ENCODE results near the gene INPP4A. TPM values are rescaled to one million over a fixed set of nuclear protein-coding genes. Genes with fewer than 3 reads are reported as not detected.

INPP4A gene
- total RNA-seq, 1 donor from 2014 or later = 40.7 TPM

DNA sequence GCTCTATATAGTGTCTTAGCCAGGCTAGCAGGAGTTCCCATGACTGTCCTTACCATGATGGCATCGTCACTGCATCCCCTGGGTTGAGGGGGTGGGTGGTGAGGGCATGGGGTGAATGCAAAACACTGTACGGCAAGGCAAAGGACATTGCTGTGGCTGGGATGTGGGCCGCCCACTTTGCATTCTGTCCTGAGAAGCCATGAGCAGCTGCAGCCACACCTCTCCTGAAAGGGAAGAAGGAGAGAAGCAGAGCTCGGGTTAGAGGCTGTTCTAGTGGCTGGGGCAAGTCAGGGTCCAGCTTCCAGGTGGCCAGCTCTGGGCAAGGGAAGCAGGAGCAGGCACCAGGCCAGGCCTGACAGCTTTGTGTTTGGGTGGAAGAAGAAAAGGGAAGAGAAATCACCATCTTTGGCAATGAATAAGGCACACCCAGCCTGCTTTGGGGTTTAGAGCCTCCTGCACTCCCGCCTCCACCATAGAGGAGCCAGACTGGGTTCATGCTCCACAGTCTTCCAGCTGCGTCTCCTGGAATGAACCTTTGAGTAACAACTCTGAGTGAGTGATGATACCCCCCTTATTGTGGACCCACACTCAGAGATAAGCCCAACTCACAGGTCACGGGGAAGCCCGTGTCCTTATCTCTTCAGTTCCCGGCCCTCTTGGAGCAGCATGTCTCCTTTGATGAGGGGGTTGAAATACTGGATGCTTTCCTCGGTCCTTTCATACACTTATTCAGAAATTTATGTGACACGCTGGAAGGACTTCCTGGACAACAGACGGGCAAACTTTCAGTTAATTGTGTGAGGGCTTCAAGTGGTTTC, 63.4 kb downstream of the INPP4A start:
- TF ChIP-seq, protein P1, sequence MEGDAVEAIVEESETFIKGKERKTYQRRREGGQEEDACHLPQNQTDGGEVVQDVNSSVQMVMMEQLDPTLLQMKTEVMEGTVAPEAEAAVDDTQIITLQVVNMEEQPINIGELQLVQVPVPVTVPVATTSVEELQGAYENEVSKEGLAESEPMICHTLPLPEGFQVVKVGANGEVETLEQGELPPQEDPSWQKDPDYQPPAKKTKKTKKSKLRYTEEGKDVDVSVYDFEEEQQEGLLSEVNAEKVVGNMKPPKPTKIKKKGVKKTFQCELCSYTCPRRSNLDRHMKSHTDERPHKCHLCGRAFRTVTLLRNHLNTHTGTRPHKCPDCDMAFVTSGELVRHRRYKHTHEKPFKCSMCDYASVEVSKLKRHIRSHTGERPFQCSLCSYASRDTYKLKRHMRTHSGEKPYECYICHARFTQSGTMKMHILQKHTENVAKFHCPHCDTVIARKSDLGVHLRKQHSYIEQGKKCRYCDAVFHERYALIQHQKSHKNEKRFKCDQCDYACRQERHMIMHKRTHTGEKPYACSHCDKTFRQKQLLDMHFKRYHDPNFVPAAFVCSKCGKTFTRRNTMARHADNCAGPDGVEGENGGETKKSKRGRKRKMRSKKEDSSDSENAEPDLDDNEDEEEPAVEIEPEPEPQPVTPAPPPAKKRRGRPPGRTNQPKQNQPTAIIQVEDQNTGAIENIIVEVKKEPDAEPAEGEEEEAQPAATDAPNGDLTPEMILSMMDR (IDR thresholded peaks at IDR 0.05; ENCODE audit: unreplicated experiment) = no peak
- H3K27ac Mint-ChIP-seq = peak overlapping the region; percentile 25
- no peaks in the 10 kb centered on the region for H3K36me3 Mint-ChIP-seq
- DNase-seq (ENCODE audit: low spot score in 2 of 2, unreplicated experiment in 2 of 2) = no peak
- peaks cover 24% of the 10 kb centered on the region for H3K4me1 Mint-ChIP-seq
- no peaks in the 10 kb centered on the region for H3K9me3 Mint-ChIP-seq
- H3K4me3 Mint-ChIP-seq = no peak overlapping the region
- H3K27me3 Mint-ChIP-seq (ENCODE audit: low read depth) = no peaks in the 10 kb centered on the region

DNA sequence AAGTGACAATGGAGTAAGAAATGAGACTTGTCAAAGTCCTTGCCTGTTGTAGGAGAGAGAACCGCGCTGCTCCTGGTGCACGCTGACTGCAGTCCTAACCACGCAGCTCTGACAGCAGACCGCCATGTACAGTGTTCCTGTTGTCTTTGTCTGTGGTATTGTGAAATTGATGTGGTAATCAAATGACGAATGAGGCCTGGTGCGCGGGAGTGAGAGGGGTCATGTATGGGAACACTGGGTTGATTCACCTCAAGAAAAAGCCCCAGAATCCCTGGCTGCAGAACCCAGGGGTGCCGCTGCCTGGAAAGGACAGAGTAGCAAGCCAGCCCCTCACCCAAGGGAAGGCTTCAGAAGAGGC, 64.0 kb downstream of the INPP4A start:
- Mint-ChIP-seq H3K4me1 (peaks cover 24% of the 10 kb centered on the region), H3K27me3 (ENCODE audit: low read depth) (no peaks in the 10 kb centered on the region), H3K4me3 (no peak overlapping the region), H3K27ac (peak overlapping the region; percentile 25), H3K9me3 (no peaks in the 10 kb centered on the region), H3K36me3 (no peaks in the 10 kb centered on the region)
- no peak for DNase-seq (ENCODE audit: low spot score in 2 of 2, unreplicated experiment in 2 of 2)
- TF ChIP-seq, protein P1 (IDR thresholded peaks at IDR 0.05; ENCODE audit: unreplicated experiment) = no peak

DNA sequence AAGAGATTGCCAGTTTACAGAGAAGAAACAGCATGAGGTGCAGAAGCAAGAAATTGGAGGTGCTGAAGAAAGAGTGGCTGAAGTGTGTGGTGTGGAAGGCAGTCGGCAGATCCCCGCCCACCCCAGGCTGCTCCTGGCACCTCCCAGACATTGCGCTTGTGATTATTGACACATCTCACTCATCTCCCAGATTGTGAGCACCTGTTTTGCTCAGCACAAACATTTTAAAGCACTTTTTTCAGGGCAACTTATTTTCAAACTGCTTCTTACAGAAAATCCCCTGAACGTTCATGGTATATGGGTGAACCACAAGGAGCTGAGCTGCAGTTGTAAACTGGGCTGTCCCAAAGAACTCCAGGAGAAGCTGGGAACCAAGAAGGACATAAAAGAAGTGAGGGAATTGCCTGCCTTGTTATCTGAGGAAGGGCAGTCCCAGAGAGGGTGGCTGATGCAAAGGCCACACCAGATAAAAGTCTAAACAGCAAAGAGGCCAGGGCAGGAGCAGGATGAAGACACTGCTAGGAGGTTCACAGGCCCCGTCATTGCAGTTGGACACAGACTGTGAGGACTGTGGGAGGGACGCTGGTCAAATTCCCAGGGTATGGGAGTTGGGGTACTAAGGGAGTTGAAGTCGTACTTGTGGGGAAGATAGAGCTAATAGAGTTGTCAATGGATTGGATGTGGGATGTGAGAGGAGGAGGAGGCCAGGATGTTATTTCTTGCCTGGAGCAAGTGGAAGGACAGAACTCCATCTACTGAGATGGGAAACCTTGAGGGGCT, 65.1 kb downstream of the INPP4A start:
- no peaks in the 10 kb centered on the region for H3K9me3 Mint-ChIP-seq
- peaks cover 17% of the 10 kb centered on the region for H3K4me1 Mint-ChIP-seq
- H3K4me3 Mint-ChIP-seq = no peak overlapping the region
- no peak for DNase-seq (ENCODE audit: low spot score in 2 of 2, unreplicated experiment in 2 of 2)
- no peak overlapping the region for H3K27ac Mint-ChIP-seq
- TF ChIP-seq, protein P1 (IDR thresholded peaks at IDR 0.05; ENCODE audit: unreplicated experiment) = no peak
- H3K27me3 Mint-ChIP-seq (ENCODE audit: low read depth) = no peaks in the 10 kb centered on the region
- no peaks in the 10 kb centered on the region for H3K36me3 Mint-ChIP-seq

DNA sequence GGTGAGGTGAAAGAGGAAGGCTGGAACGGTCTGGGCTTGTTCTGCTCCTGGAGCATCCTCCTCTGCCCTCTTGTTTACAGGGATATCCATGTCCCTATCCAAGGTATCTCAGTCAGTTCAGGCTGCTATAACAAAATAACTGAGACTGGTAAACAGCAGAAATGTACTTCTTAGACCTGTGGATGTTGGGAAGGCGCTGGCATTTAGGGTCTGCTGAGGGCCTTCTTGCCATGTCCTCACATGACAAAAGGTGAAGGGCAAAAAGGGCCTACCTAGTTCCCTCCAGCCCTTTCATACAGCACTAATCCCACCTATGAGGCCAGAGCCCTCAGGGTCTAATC, 65.6 kb downstream of the INPP4A start:
- Mint-ChIP-seq H3K27me3 (ENCODE audit: low read depth) (no peaks in the 10 kb centered on the region), H3K36me3 (no peaks in the 10 kb centered on the region), H3K4me1 (peaks cover 16% of the 10 kb centered on the region), H3K4me3 (no peak overlapping the region), H3K9me3 (no peaks in the 10 kb centered on the region), H3K27ac (no peak overlapping the region)
- DNase-seq (ENCODE audit: low spot score in 2 of 2, unreplicated experiment in 2 of 2) = no peak
- TF ChIP-seq, protein P1 (IDR thresholded peaks at IDR 0.05; ENCODE audit: unreplicated experiment) = no peak

DNA sequence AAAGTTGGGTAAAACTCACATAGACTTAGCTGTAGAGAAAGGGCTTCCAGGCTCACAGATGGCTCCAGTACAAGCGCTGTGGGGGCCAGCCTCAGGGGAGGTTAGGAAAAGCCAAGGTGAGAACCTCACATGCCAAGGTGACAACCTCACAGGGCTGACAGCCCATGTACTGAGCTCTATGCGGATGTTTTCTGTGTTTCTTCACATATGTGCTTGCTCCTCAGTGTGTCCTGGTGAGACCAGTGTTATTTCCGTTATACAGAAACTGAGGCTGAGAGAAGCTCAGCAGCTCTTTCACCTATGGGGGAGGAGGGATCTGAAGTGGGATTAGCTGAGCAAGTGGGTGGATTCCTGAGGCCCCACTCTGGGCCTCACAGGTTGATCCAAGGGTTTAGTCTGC, 67.3 kb downstream of the INPP4A start:
- H3K4me1 Mint-ChIP-seq = peaks cover 17% of the 10 kb centered on the region
- TF ChIP-seq, protein P1 (IDR thresholded peaks at IDR 0.05; ENCODE audit: unreplicated experiment) = no peak
- no peak overlapping the region for H3K4me3 Mint-ChIP-seq
- H3K9me3 Mint-ChIP-seq = no peaks in the 10 kb centered on the region
- DNase-seq (ENCODE audit: low spot score in 2 of 2, unreplicated experiment in 2 of 2) = no peak
- H3K27me3 Mint-ChIP-seq (ENCODE audit: low read depth) = no peaks in the 10 kb centered on the region
- no peak overlapping the region for H3K27ac Mint-ChIP-seq
- no peaks in the 10 kb centered on the region for H3K36me3 Mint-ChIP-seq
